WI38 (cell line): ENCODE data around the gene ITPR1.

Source experiments
- H3K4me3 ChIP-seq: 2 replicates; pipeline ENCODE4 v1.5.1; 2011; ENCODE audit warnings: low read depth, mild to moderate bottlenecking, control low read depth, low read length
- TF ChIP-seq, protein P1 (sequence below): IDR thresholded peaks from 2 replicates; pipeline ENCODE4 v1.5.1; 2012; ENCODE audit warnings: low read depth, mild to moderate bottlenecking, control low read depth, low read length

Gene ITPR1

GRCh38 chr3:4862973-4863372, 369.8 kb downstream of the ITPR1 start:
- no peak overlapping the region for H3K4me3 ChIP-seq
- TF ChIP-seq, protein P1, sequence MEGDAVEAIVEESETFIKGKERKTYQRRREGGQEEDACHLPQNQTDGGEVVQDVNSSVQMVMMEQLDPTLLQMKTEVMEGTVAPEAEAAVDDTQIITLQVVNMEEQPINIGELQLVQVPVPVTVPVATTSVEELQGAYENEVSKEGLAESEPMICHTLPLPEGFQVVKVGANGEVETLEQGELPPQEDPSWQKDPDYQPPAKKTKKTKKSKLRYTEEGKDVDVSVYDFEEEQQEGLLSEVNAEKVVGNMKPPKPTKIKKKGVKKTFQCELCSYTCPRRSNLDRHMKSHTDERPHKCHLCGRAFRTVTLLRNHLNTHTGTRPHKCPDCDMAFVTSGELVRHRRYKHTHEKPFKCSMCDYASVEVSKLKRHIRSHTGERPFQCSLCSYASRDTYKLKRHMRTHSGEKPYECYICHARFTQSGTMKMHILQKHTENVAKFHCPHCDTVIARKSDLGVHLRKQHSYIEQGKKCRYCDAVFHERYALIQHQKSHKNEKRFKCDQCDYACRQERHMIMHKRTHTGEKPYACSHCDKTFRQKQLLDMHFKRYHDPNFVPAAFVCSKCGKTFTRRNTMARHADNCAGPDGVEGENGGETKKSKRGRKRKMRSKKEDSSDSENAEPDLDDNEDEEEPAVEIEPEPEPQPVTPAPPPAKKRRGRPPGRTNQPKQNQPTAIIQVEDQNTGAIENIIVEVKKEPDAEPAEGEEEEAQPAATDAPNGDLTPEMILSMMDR, result no peak

GRCh38 chr3:4864503-4864902, 371.4 kb downstream of the ITPR1 start:
- no peak overlapping the region for H3K4me3 ChIP-seq
- TF ChIP-seq, protein P1, result no peak

- TF ChIP-seq, protein P1, result no peak
- no peak overlapping the region for H3K4me3 ChIP-seq
Observed at GRCh38 chr3:4865714-4866113, 372.6 kb downstream of the ITPR1 start.

- no peak overlapping the region for H3K4me3 ChIP-seq
- TF ChIP-seq, protein P1, result no peak
Observed at GRCh38 chr3:4866866-4867265, 373.7 kb downstream of the ITPR1 start.

- H3K4me3 ChIP-seq, result no peak overlapping the region
- TF ChIP-seq, protein P1, result no peak
Observed at GRCh38 chr3:4877173-4877787, 384.1 kb downstream of the ITPR1 start.

DNA sequence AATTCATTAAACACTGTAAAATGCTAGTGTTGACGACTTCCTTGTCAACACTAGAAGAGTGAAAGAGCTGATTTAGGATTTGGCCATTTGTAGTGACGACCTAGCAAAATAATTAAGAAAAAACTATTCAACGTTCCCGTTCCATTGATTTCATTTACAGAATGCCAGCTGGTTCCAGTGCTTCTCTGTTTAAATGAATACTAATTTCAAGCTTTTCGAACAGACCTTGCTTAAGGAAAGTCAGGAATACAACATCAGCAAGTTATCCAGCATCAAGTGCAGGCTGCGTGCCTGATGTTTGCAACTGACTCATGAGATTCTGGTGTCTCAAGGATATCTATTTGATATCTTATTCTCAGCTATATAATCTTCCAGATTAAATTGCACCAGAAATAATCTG, 387.7 kb downstream of the ITPR1 start:
- no peak overlapping the region for H3K4me3 ChIP-seq
- TF ChIP-seq, protein P1, result no peak

- TF ChIP-seq, protein P1, result no peak
- H3K4me3 ChIP-seq, result no peak overlapping the region
Observed at GRCh38 chr3:4882548-4882947, 389.4 kb downstream of the ITPR1 start.
